Type B pancreatic cell (in vitro differentiated cells): ENCODE results near the gene CARHSP1. TPM values are rescaled to one million over a fixed set of nuclear protein-coding genes. Genes with fewer than 3 reads are reported as not detected.
A peak's percentile ranks its signal among the peaks of the same experiment; 100 is the strongest.

ENCODE experiments used
- DNase-seq: peaks from one replicate; pipeline ENCODE4 v3.0.0; 2021; ENCODE audit warnings: mixed read lengths; ENCODE audit not compliant: unreplicated experiment; ENCODE audit errors: extremely low spot score
- H3K27ac Mint-ChIP-seq: 2 replicates; pipeline ENCODE4 v1.8.0; 2021; ENCODE audit warnings: mild to moderate bottlenecking, mixed read lengths
- H3K27me3 Mint-ChIP-seq: 2 replicates; pipeline ENCODE4 v1.8.0; 2021; ENCODE audit warnings: mixed read lengths
- H3K36me3 Mint-ChIP-seq: 2 replicates; pipeline ENCODE4 v1.8.0; 2021; ENCODE audit warnings: mixed read lengths
- H3K4me1 Mint-ChIP-seq: one replicate; pipeline ENCODE4 v1.8.0; 2021; ENCODE audit warnings: mixed read lengths; ENCODE audit not compliant: unreplicated experiment
- H3K4me3 Mint-ChIP-seq: 2 replicates; pipeline ENCODE4 v1.8.0; 2021; ENCODE audit warnings: mild to moderate bottlenecking, mixed read lengths
- H3K9me3 Mint-ChIP-seq: 2 replicates; pipeline ENCODE4 v1.8.0; 2021; ENCODE audit warnings: mixed read lengths
- CTCF ChIP-seq: fragments of 200-600 bp; sonication (generic); conservative IDR thresholded peaks from 2 replicates; pipeline ENCODE4 v1.5.0; 2021; ENCODE audit warnings: antibody characterized with exemption, mild to moderate bottlenecking
- total RNA-seq: library from RNA; stranded (reverse); gene quantifications from 2 replicates; pipeline ENCODE4 v1.2.1, GENCODE V29; 2021; ENCODE audit warnings: low replicate concordance

Gene CARHSP1
- total RNA-seq, 1 donor from 2014 or later: 84.6 TPM

- H3K36me3 Mint-ChIP-seq: peaks cover 29% of the 10 kb centered on the region
- H3K27ac Mint-ChIP-seq: no peak overlapping the region
- no peak for DNase-seq
- H3K27me3 Mint-ChIP-seq: no peaks in the 10 kb centered on the region
- TF ChIP-seq CTCF: no peak
- no peaks in the 10 kb centered on the region for H3K4me1 Mint-ChIP-seq
- H3K4me3 Mint-ChIP-seq: no peak overlapping the region
- no peaks in the 10 kb centered on the region for H3K9me3 Mint-ChIP-seq
Measured at GRCh38 chr16:8899709-8900317, 31.0 kb upstream of the CARHSP1 start.

GRCh38 chr16:8898660-8899318, 30.0 kb upstream of the CARHSP1 start:
- no peaks in the 10 kb centered on the region for H3K9me3 Mint-ChIP-seq

GRCh38 chr16:8894736-8895334, 26.0 kb upstream of the CARHSP1 start:
- Mint-ChIP-seq H3K9me3 (no peaks in the 10 kb centered on the region), H3K27me3 (no peaks in the 10 kb centered on the region), H3K4me1 (peaks cover 8% of the 10 kb centered on the region), H3K4me3 (no peak overlapping the region), H3K27ac (peak overlapping the region; percentile 26), H3K36me3 (peaks cover 26% of the 10 kb centered on the region)
- DNase-seq: no peak
- no peak for TF ChIP-seq CTCF

More at GRCh38 chr16:8898660-8899318, 30.0 kb upstream of the CARHSP1 start:
- Mint-ChIP-seq H3K27ac (no peak overlapping the region), H3K4me3 (no peak overlapping the region), H3K4me1 (no peaks in the 10 kb centered on the region), H3K36me3 (peaks cover 32% of the 10 kb centered on the region), H3K27me3 (no peaks in the 10 kb centered on the region)
- TF ChIP-seq CTCF: no peak
- DNase-seq: no peak

- Mint-ChIP-seq H3K27ac (no peak overlapping the region), H3K4me3 (no peak overlapping the region), H3K27me3 (no peaks in the 10 kb centered on the region), H3K4me1 (peaks cover 8% of the 10 kb centered on the region), H3K36me3 (peaks cover 26% of the 10 kb centered on the region), H3K9me3 (no peaks in the 10 kb centered on the region)
- TF ChIP-seq CTCF: no peak
- no peak for DNase-seq
Measured at GRCh38 chr16:8893976-8894690, 25.3 kb upstream of the CARHSP1 start.

- Mint-ChIP-seq H3K4me1 (peaks cover 8% of the 10 kb centered on the region), H3K9me3 (no peaks in the 10 kb centered on the region), H3K4me3 (no peak overlapping the region), H3K36me3 (peaks cover 23% of the 10 kb centered on the region), H3K27me3 (no peaks in the 10 kb centered on the region), H3K27ac (no peak overlapping the region)
- peak; percentile 45 for TF ChIP-seq CTCF
- DNase-seq: no peak
Measured at GRCh38 chr16:8893426-8893825, 24.6 kb upstream of the CARHSP1 start.
